ENCODE results near the gene ATP2B2. TPM values are rescaled to one million over a fixed set of nuclear protein-coding genes. Genes with fewer than 3 reads are reported as not detected.

ATP2B2 gene
- total and polyA plus RNA-seq, 2 donors (not counting 1 experiment from before 2014, with no cell fraction given): not detected

DNA sequence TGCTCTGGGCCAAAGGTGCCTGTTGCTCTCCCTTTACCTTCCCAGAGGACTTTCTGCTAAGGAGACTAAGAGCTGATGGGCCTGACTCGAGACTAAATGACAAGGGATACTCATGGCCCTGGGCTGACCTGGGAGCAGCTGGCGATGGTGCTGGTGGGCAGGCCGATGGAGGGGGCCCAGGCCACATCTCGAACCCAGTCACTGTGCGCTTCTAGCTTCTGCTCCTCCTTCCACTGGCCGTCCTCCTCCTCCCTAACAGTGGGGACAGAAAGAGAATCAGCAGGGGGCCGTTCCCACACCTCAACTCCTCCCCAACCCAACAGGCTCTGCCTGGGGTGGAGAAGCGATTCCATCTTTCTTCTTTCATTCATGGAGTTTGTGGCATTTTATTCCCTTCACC is 200.5 kb downstream of the ATP2B2 start:
- Mint-ChIP-seq H3K9me3 (ENCODE audit: insufficient read depth) (no peaks in the 10 kb centered on the region), H3K4me3 (no peak overlapping the region), H3K27me3 (no peaks in the 10 kb centered on the region), H3K27ac (no peak overlapping the region), H3K4me1 (peaks cover under 1% of the 10 kb centered on the region)
- 95% methylated on average over 4 of the region's 8 CpGs for WGBS (ENCODE audit: insufficient coverage)
- no peaks in the 10 kb centered on the region for H3K27me3 ChIP-seq (replicated peaks in 1 of 4; ENCODE audit: control extremely low read depth in 1 of 4, control insufficient read depth in 3 of 4, insufficient read depth in 4 of 4, low read length in 3 of 4)
- no peaks in the 10 kb centered on the region for H4K20me1 ChIP-seq (ENCODE audit: control insufficient read depth, insufficient read depth, low read length, poor library complexity, severe bottlenecking)
- H3K4me3 ChIP-seq (ENCODE audit: control extremely low read depth in 1 of 5, extremely low read depth in 1 of 5, insufficient read depth in 1 of 5, low read depth in 2 of 5, low read length in 4 of 5): no peak overlapping the region
- no peak overlapping the region for H2AFZ ChIP-seq (ENCODE audit: insufficient read depth, low read depth, low read length, poor library complexity, severe bottlenecking)
- CTCF ChIA-PET: interaction anchor here (2.0 kb wide), 1 partner anchor 16 kb away, joined by 6 read pairs; the partner anchor contains the start of gene SEC13
- no peak for DNase-seq
- no peaks in the 10 kb centered on the region for H3K9me3 ChIP-seq (ENCODE audit: control extremely low read depth in 1 of 3, control insufficient read depth in 2 of 3, insufficient read depth in 1 of 3, low read length in 2 of 3)
- TF ChIP-seq EZH2 (IDR thresholded peaks at IDR 0.05; ENCODE audit: borderline replicate concordance, insufficient read depth, low read depth, low read length, poor library complexity, severe bottlenecking): no peak
- TF ChIP-seq, protein P1, sequence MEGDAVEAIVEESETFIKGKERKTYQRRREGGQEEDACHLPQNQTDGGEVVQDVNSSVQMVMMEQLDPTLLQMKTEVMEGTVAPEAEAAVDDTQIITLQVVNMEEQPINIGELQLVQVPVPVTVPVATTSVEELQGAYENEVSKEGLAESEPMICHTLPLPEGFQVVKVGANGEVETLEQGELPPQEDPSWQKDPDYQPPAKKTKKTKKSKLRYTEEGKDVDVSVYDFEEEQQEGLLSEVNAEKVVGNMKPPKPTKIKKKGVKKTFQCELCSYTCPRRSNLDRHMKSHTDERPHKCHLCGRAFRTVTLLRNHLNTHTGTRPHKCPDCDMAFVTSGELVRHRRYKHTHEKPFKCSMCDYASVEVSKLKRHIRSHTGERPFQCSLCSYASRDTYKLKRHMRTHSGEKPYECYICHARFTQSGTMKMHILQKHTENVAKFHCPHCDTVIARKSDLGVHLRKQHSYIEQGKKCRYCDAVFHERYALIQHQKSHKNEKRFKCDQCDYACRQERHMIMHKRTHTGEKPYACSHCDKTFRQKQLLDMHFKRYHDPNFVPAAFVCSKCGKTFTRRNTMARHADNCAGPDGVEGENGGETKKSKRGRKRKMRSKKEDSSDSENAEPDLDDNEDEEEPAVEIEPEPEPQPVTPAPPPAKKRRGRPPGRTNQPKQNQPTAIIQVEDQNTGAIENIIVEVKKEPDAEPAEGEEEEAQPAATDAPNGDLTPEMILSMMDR (IDR thresholded peaks at IDR 0.05): no peak
- no peak overlapping the region for H3K27ac ChIP-seq (ENCODE audit: low read length in 2 of 2)
- H3K9ac ChIP-seq (ENCODE audit: low read length): no peak overlapping the region
- peaks cover 0 to 75% of the 10 kb centered on the region in 2 experiments for H3K36me3 ChIP-seq (replicated peaks in 1 of 2; ENCODE audit: control extremely low read depth in 1 of 2, control insufficient read depth in 1 of 2, extremely low read depth in 1 of 2, insufficient read depth in 2 of 2, low read length in 1 of 2)
- H3K4me1 ChIP-seq (ENCODE audit: control insufficient read depth in 2 of 2, insufficient read depth in 2 of 2, low read length in 2 of 2): peaks cover 2 to 3% of the 10 kb centered on the region in 2 donors
- no peak overlapping the region for H3K4me2 ChIP-seq (replicated peaks; ENCODE audit: low read depth, low read length, poor library complexity, severe bottlenecking)
- intact Hi-C loops (cut with micrococcal nuclease): no loop called here
- POLR2A ChIA-PET: no interaction called here
- H3K79me2 ChIP-seq (ENCODE audit: control insufficient read depth, insufficient read depth, low read length): peaks cover 4% of the 10 kb centered on the region
- ATAC-seq (ENCODE audit: low read depth): no peak

- Histone ChIP-seq H3K27ac (ENCODE audit: low read length in 2 of 2) (no peak overlapping the region), H3K79me2 (ENCODE audit: control insufficient read depth, insufficient read depth, low read length) (peaks cover 8% of the 10 kb centered on the region), H3K9me3 (ENCODE audit: control extremely low read depth in 1 of 3, control insufficient read depth in 2 of 3, insufficient read depth in 1 of 3, low read length in 2 of 3) (no peaks in the 10 kb centered on the region), H3K9ac (ENCODE audit: low read length) (no peak overlapping the region), H4K20me1 (ENCODE audit: control insufficient read depth, insufficient read depth, low read length, poor library complexity, severe bottlenecking) (no peaks in the 10 kb centered on the region), H3K27me3 (replicated peaks in 1 of 4; ENCODE audit: control extremely low read depth in 1 of 4, control insufficient read depth in 3 of 4, insufficient read depth in 4 of 4, low read length in 3 of 4) (no peaks in the 10 kb centered on the region), H2AFZ (ENCODE audit: insufficient read depth, low read depth, low read length, poor library complexity, severe bottlenecking) (no peak overlapping the region), H3K4me2 (replicated peaks; ENCODE audit: low read depth, low read length, poor library complexity, severe bottlenecking) (no peak overlapping the region), H3K36me3 (replicated peaks in 1 of 2; ENCODE audit: control extremely low read depth in 1 of 2, control insufficient read depth in 1 of 2, extremely low read depth in 1 of 2, insufficient read depth in 2 of 2, low read length in 1 of 2) (peaks cover 0 to 69% of the 10 kb centered on the region in 2 experiments), H3K4me1 (ENCODE audit: control insufficient read depth in 2 of 2, insufficient read depth in 2 of 2, low read length in 2 of 2) (peaks cover 11% of the 10 kb centered on the region in 2 donors), H3K4me3 (ENCODE audit: control extremely low read depth in 1 of 5, extremely low read depth in 1 of 5, insufficient read depth in 1 of 5, low read depth in 2 of 5, low read length in 4 of 5) (no peak overlapping the region)
- ATAC-seq (ENCODE audit: low read depth) (no peak), DNase-seq (no peak)
- ChIA-PET POLR2A (no interaction called here), CTCF (interaction anchor here (1.2 kb wide), 1 partner anchor 13 kb away, joined by 4 read pairs; no protein-coding TSS in a partner anchor)
- intact Hi-C loops (cut with micrococcal nuclease): no loop called here
- Mint-ChIP-seq H3K4me3 (no peak overlapping the region), H3K27ac (no peak overlapping the region), H3K27me3 (no peaks in the 10 kb centered on the region), H3K4me1 (peaks cover 9% of the 10 kb centered on the region), H3K9me3 (ENCODE audit: insufficient read depth) (no peaks in the 10 kb centered on the region)
- TF ChIP-seq, protein P1 (IDR thresholded peaks at IDR 0.05): no peak
- no peak for TF ChIP-seq EZH2 (IDR thresholded peaks at IDR 0.05; ENCODE audit: borderline replicate concordance, insufficient read depth, low read depth, low read length, poor library complexity, severe bottlenecking)
- 95% methylated on average over 7 of the region's 8 CpGs for WGBS (ENCODE audit: insufficient coverage)
These were observed 201.6 kb downstream of the ATP2B2 start for GRCh38 chr3:10303785-10304184.

All from B cell (primary cell).